Amniotic stem cell (primary cell): ENCODE results near the gene SLC16A11.
"Not testable (repeated sequence)": the region's sequence is repeated elsewhere in the genome, so short reads cannot be mapped to it uniquely, and the experiment has no call there.

ENCODE experiments used
- DNase-seq: peaks from one replicate; lab custom pipeline; 2025; lab: John Stamatoyannopoulos, UW

The SLC16A11 gene

GRCh38 chr17:7043497-7044198 lies at the start of gene SLC16A11:
SLC16A11 (minus strand) TSS chr17:7044092; CDS start chr17:7043513, 579 bp downstream.
- no peak for DNase-seq

- not testable (repeated sequence) for DNase-seq
Observed at GRCh38 chr17:7091311-7092005, 47.6 kb upstream of the SLC16A11 start.

- not testable (repeated sequence) for DNase-seq
Observed at GRCh38 chr17:7089570-7089969, 45.7 kb upstream of the SLC16A11 start.

- DNase-seq: not testable (repeated sequence)
Observed at GRCh38 chr17:7088442-7088841, 44.5 kb upstream of the SLC16A11 start.

- no peak for DNase-seq
Observed at GRCh38 chr17:7084088-7084487, 40.2 kb upstream of the SLC16A11 start.

GRCh38 chr17:7083592-7083991 lies 39.7 kb upstream of the SLC16A11 start:
- DNase-seq: no peak

- DNase-seq: no peak
Observed at GRCh38 chr17:7081341-7082062, 37.6 kb upstream of the SLC16A11 start.

- no peak for DNase-seq
Observed at GRCh38 chr17:7080456-7081041, 36.7 kb upstream of the SLC16A11 start.

GRCh38 chr17:7079581-7080455 lies 35.9 kb upstream of the SLC16A11 start, which contains the start of gene CLEC10A:
CLEC10A (minus strand) TSS chr17:7080251; CDS start chr17:7078812, 1,439 bp downstream.
- no peak for DNase-seq

GRCh38 chr17:7078711-7079110 lies 34.8 kb upstream of the SLC16A11 start:
- no peak for DNase-seq

GRCh38 chr17:7077911-7078546 lies 34.1 kb upstream of the SLC16A11 start:
- DNase-seq: no peak

GRCh38 chr17:7074931-7075330 lies 31.0 kb upstream of the SLC16A11 start:
- DNase-seq: no peak

- DNase-seq: no peak
Observed at GRCh38 chr17:7072406-7072805, 28.5 kb upstream of the SLC16A11 start.

- DNase-seq: no peak
Observed at GRCh38 chr17:7070712-7071111, 26.8 kb upstream of the SLC16A11 start.

GRCh38 chr17:7068268-7068667 lies 24.4 kb upstream of the SLC16A11 start:
- no peak for DNase-seq

- DNase-seq: no peak
Observed at GRCh38 chr17:7067198-7067597, 23.3 kb upstream of the SLC16A11 start.

GRCh38 chr17:7064261-7064660 lies 20.4 kb upstream of the SLC16A11 start:
- DNase-seq: no peak

GRCh38 chr17:7063518-7064094 lies 19.7 kb upstream of the SLC16A11 start:
- DNase-seq: no peak

- DNase-seq: no peak
Observed at GRCh38 chr17:7060165-7060891, 16.4 kb upstream of the SLC16A11 start.
